HepG2 (cell line): ENCODE data around the gene BASP1.

ENCODE experiments used
- CTCF ChIP-seq: sonication (generic); formaldehyde crosslinking; IDR thresholded peaks from 2 replicates; pipeline ENCODE4 v1.5.0; 2020; ENCODE audit warnings: mild to moderate bottlenecking, missing genetic modification reagents, moderate library complexity
- EZH2 ChIP-seq: conservative IDR thresholded peaks from 2 replicates; pipeline ENCODE4 v1.6.1; 2012; ENCODE audit warnings: mild to moderate bottlenecking, low read depth, low read length, moderate library complexity
- MAFF ChIP-seq: IDR thresholded peaks from 2 replicates; pipeline ENCODE4 v1.6.1; 2011; ENCODE audit warnings: low read depth, low read length, improper control_type of control experiment
- RBM39 ChIP-seq: fragments of 200-400 bp; formaldehyde crosslinking; IDR thresholded peaks from one replicate; pipeline ENCODE4 v1.6.1; 2018; ENCODE audit warnings: antibody characterized with exemption, mild to moderate bottlenecking, low read depth, low read length; ENCODE audit not compliant: poor library complexity, severe bottlenecking
- YEATS4 ChIP-seq: sonication (generic); formaldehyde crosslinking; IDR thresholded peaks from 2 replicates; pipeline ENCODE4 v1.4.0; 2020; ENCODE audit warnings: missing genetic modification reagents, borderline replicate concordance
- ZNF484 ChIP-seq: sonication (generic); formaldehyde crosslinking; IDR thresholded peaks from 2 replicates; pipeline ENCODE4 v1.5.1; 2020; ENCODE audit warnings: mild to moderate bottlenecking, low read depth, missing genetic modification reagents, borderline replicate concordance
- ZNF678 ChIP-seq: sonication (generic); formaldehyde crosslinking; IDR thresholded peaks from 2 replicates; pipeline ENCODE4 v1.4.0; 2020; ENCODE audit warnings: mild to moderate bottlenecking, missing genetic modification reagents
- TF ChIP-seq, protein P1 (sequence below): IDR thresholded peaks from 2 replicates; pipeline ENCODE4 v1.6.1; 2016; ENCODE audit warnings: low read depth, borderline replicate concordance

GRCh38 chr5:17295671-17296070, 78.2 kb downstream of the BASP1 start:
- TF ChIP-seq YEATS4 (CRISPR knock-in tag) (no peak), ZNF484 (no peak), ZNF678 (CRISPR knock-in tag) (no peak), CTCF (CRISPR knock-in tag) (no peak), MAFF (no peak), EZH2 (no peak), RBM39 (no peak)
- TF ChIP-seq, protein P1, sequence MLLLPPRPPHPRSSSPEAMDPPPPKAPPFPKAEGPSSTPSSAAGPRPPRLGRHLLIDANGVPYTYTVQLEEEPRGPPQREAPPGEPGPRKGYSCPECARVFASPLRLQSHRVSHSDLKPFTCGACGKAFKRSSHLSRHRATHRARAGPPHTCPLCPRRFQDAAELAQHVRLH (CRISPR knock-in tag): no peak
